ENCODE data around the gene AWAT1.
"Not testable (repeated sequence)": the region's sequence is repeated elsewhere in the genome, so short reads cannot be mapped to it uniquely, and the experiment has no call there.

AWAT1 gene

GRCh38 chrX:70268034-70268433 lies 33.6 kb downstream of the AWAT1 start, which contains the start of gene ARR3:
ARR3 (plus strand) TSS chrX:70268334; CDS start chrX:70269386, 1,052 bp downstream.
- no peaks in the 10 kb centered on the region for H3K79me2 ChIP-seq (ENCODE audit: insufficient read depth, low read length)
- no peaks in the 10 kb centered on the region for H3K9me3 ChIP-seq (ENCODE audit: insufficient read depth, low read length, severe bottlenecking)
- no peak within 1 kb of the TSS for H2AFZ ChIP-seq (ENCODE audit: low read depth, low read length)
- DNase-seq (no peak), ATAC-seq (ENCODE audit: insufficient read depth, low read depth) (no peak)
- TF ChIP-seq CTCF (IDR thresholded peaks at IDR 0.05; ENCODE audit: borderline replicate concordance, extremely low read depth, low read length, poor library complexity, severe bottlenecking), result no peak
- TF ChIP-seq EZH2 (IDR thresholded peaks at IDR 0.05; ENCODE audit: borderline replicate concordance, low read depth, low read length, severe bottlenecking), result no peak
- H3K27ac ChIP-seq (ENCODE audit: low read length), result no peak within 1 kb of the TSS
- no peaks in the 10 kb centered on the region for H4K20me1 ChIP-seq (ENCODE audit: insufficient read depth, low read length)
- no peaks in the 10 kb centered on the region for H3K36me3 ChIP-seq (ENCODE audit: insufficient read depth, low read length)
- no peaks in the 10 kb centered on the region for H3K4me1 ChIP-seq (ENCODE audit: insufficient read depth, low read length)
- no peak within 1 kb of the TSS for H3K9ac ChIP-seq (ENCODE audit: low read depth, low read length)
- no peak within 1 kb of the TSS for H3K4me2 ChIP-seq (ENCODE audit: insufficient read depth, low read length)
- H3K4me3 ChIP-seq (ENCODE audit: low read depth in 1 of 2, low read length in 2 of 2), result no peak within 1 kb of the TSS
- H3K27me3 ChIP-seq (ENCODE audit: insufficient read depth, low read length, poor library complexity), result no peaks in the 10 kb centered on the region

GRCh38 chrX:70274029-70274428 lies 39.6 kb downstream of the AWAT1 start:
- H3K9ac ChIP-seq (ENCODE audit: low read depth, low read length); H3K27me3 ChIP-seq (ENCODE audit: insufficient read depth, low read length, poor library complexity); H3K27ac ChIP-seq (ENCODE audit: low read length); H3K4me1 ChIP-seq (ENCODE audit: insufficient read depth, low read length); H4K20me1 ChIP-seq (ENCODE audit: insufficient read depth, low read length); H2AFZ ChIP-seq (ENCODE audit: low read depth, low read length); ATAC-seq (ENCODE audit: insufficient read depth, low read depth); H3K36me3 ChIP-seq (ENCODE audit: insufficient read depth, low read length); H3K79me2 ChIP-seq (ENCODE audit: insufficient read depth, low read length); H3K9me3 ChIP-seq (ENCODE audit: insufficient read depth, low read length, severe bottlenecking); DNase-seq; H3K4me3 ChIP-seq (ENCODE audit: low read depth in 1 of 2, low read length in 2 of 2); H3K4me2 ChIP-seq (ENCODE audit: insufficient read depth, low read length): not testable (repeated sequence)

GRCh38 chrX:70279081-70279480 lies 44.6 kb downstream of the AWAT1 start:
- no peak overlapping the region for H2AFZ ChIP-seq (ENCODE audit: low read depth, low read length)
- no peak for TF ChIP-seq EZH2 (IDR thresholded peaks at IDR 0.05; ENCODE audit: borderline replicate concordance, low read depth, low read length, severe bottlenecking)
- TF ChIP-seq CTCF (IDR thresholded peaks at IDR 0.05; ENCODE audit: borderline replicate concordance, extremely low read depth, low read length, poor library complexity, severe bottlenecking), result no peak
- H3K36me3 ChIP-seq (ENCODE audit: insufficient read depth, low read length), result no peaks in the 10 kb centered on the region
- H3K79me2 ChIP-seq (ENCODE audit: insufficient read depth, low read length), result no peaks in the 10 kb centered on the region
- ATAC-seq (ENCODE audit: insufficient read depth, low read depth) (no peak), DNase-seq (no peak)
- H3K9me3 ChIP-seq (ENCODE audit: insufficient read depth, low read length, severe bottlenecking), result no peaks in the 10 kb centered on the region
- no peaks in the 10 kb centered on the region for H3K4me1 ChIP-seq (ENCODE audit: insufficient read depth, low read length)
- H3K9ac ChIP-seq (ENCODE audit: low read depth, low read length), result no peak overlapping the region
- no peak overlapping the region for H3K4me2 ChIP-seq (ENCODE audit: insufficient read depth, low read length)
- no peaks in the 10 kb centered on the region for H4K20me1 ChIP-seq (ENCODE audit: insufficient read depth, low read length)
- H3K27me3 ChIP-seq (ENCODE audit: insufficient read depth, low read length, poor library complexity), result no peaks in the 10 kb centered on the region
- no peak overlapping the region for H3K27ac ChIP-seq (ENCODE audit: low read length)
- no peak overlapping the region for H3K4me3 ChIP-seq (ENCODE audit: low read depth in 1 of 2, low read length in 2 of 2)

- Histone ChIP-seq H3K79me2 (ENCODE audit: insufficient read depth, low read length) (no peaks in the 10 kb centered on the region), H3K4me3 (ENCODE audit: low read depth in 1 of 2, low read length in 2 of 2) (no peak overlapping the region), H3K9ac (ENCODE audit: low read depth, low read length) (no peak overlapping the region), H3K27ac (ENCODE audit: low read length) (no peak overlapping the region), H3K36me3 (ENCODE audit: insufficient read depth, low read length) (no peaks in the 10 kb centered on the region), H3K27me3 (ENCODE audit: insufficient read depth, low read length, poor library complexity) (no peaks in the 10 kb centered on the region), H4K20me1 (ENCODE audit: insufficient read depth, low read length) (no peaks in the 10 kb centered on the region), H3K9me3 (ENCODE audit: insufficient read depth, low read length, severe bottlenecking) (no peaks in the 10 kb centered on the region), H3K4me2 (ENCODE audit: insufficient read depth, low read length) (no peak overlapping the region), H2AFZ (ENCODE audit: low read depth, low read length) (no peak overlapping the region), H3K4me1 (ENCODE audit: insufficient read depth, low read length) (no peaks in the 10 kb centered on the region)
- ATAC-seq (ENCODE audit: insufficient read depth, low read depth), result no peak
- DNase-seq, result no peak
- TF ChIP-seq CTCF (IDR thresholded peaks at IDR 0.05; ENCODE audit: borderline replicate concordance, extremely low read depth, low read length, poor library complexity, severe bottlenecking), result no peak
- TF ChIP-seq EZH2 (IDR thresholded peaks at IDR 0.05; ENCODE audit: borderline replicate concordance, low read depth, low read length, severe bottlenecking), result no peak
Observed at GRCh38 chrX:70280573-70280972, 46.1 kb downstream of the AWAT1 start.
